HepG2 (cell line): Measurements from ENCODE around the gene CFAP92.

Source experiments
- CREM ChIP-seq, 2 experiments: sonication (generic) in 1 of 2; formaldehyde crosslinking in 1 of 2; IDR thresholded peaks; 2 replicates each; pipeline versions ENCODE4 v1.4.0 to v1.6.1; 2016 to 2020; ENCODE audit warnings: antibody characterized with exemption in 1 of 2, mild to moderate bottlenecking in 1 of 2, missing genetic modification reagents in 1 of 2
- MXI1 ChIP-seq: IDR thresholded peaks from 3 replicates; pipeline ENCODE4 v1.6.1; 2012; ENCODE audit warnings: low read depth, low read length, inconsistent platforms, borderline replicate concordance
- NR2F1 ChIP-seq, 2 experiments: fragments of 450-650 bp in 1 of 2; formaldehyde crosslinking in 1 of 2; IDR thresholded peaks; 2 replicates each; pipeline versions ENCODE4 v1.5.0 to v1.6.1; 2016 to 2020; ENCODE audit warnings: mild to moderate bottlenecking in 1 of 2, missing compliant biosample characterization in 1 of 2, missing genetic modification reagents in 1 of 2, moderate library complexity in 1 of 2
- ONECUT2 ChIP-seq: sonication (generic); formaldehyde crosslinking; IDR thresholded peaks from 2 replicates; pipeline ENCODE4 v1.4.0; 2020; ENCODE audit warnings: missing genetic modification reagents
- POLR2AphosphoS5 ChIP-seq: IDR thresholded peaks from 2 replicates; pipeline ENCODE4 v1.6.1; 2012; ENCODE audit warnings: low read depth, low read length
- YY1 ChIP-seq: IDR thresholded peaks from 2 replicates; pipeline ENCODE4 v1.6.1; 2011; ENCODE audit warnings: low read length, low read depth, moderate library complexity, mild to moderate bottlenecking; ENCODE audit not compliant: insufficient read depth, insufficient replicate concordance
- TF ChIP-seq, protein P1 (sequence below): sonication (generic); formaldehyde crosslinking; IDR thresholded peaks from 2 replicates; pipeline ENCODE4 v1.5.0; 2020; ENCODE audit warnings: mild to moderate bottlenecking, missing genetic modification reagents, moderate library complexity
- TF ChIP-seq, protein P2 (sequence below), 2 experiments: IDR thresholded peaks; 2 replicates each; pipeline ENCODE4 v1.6.1; 2011 to 2012; ENCODE audit warnings: low read length in 2 of 2, borderline replicate concordance in 1 of 2, low read depth in 1 of 2, mild to moderate bottlenecking in 1 of 2, moderate library complexity in 1 of 2
- TF ChIP-seq, protein P3 (sequence below): sonication (generic); formaldehyde crosslinking; IDR thresholded peaks from 2 replicates; pipeline ENCODE4 v1.4.0; 2020; ENCODE audit warnings: missing genetic modification reagents
- TF ChIP-seq, protein P4 (sequence below): sonication (generic); formaldehyde crosslinking; IDR thresholded peaks from 2 replicates; pipeline ENCODE4 v1.4.0; 2020; ENCODE audit warnings: missing genetic modification reagents

DNA sequence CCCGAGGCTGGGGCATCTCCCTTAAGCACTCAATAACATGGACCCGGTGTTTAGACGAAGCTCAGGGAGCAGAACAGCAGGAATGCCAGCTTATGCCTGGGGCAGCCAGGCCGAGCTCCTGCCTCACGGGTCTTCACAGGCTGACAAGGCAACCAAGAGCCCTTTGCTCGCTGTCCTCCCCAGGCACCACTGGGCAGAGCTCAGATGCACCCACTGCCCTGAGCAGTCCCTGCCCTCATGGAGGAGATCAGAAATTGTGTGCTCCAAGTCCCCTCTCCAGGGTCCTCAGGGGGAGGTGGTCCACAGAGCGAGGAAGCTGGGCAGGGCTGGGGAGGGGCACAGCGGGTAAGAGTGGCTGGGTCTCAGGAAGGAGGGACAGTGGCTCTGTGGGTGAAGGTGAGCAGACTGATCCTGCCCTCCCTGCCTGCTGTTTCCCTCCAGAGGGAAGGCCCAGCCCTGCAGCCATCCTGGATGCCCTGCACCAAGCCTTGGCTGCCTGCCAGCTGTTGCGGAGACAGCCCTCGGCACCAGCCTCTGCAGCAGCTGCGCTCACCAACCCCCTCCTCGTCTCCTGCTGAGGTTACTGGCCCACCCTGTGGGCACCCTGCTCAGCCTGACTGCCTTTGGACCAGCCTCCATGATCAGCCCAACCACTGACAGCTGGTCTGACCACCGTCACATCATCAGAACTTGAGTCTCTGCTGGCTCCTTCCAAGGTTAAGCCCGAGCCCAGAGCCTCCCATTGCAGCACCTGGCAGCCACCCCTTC, 45.6 kb upstream of the CFAP92 start:
- TF ChIP-seq, protein P1, sequence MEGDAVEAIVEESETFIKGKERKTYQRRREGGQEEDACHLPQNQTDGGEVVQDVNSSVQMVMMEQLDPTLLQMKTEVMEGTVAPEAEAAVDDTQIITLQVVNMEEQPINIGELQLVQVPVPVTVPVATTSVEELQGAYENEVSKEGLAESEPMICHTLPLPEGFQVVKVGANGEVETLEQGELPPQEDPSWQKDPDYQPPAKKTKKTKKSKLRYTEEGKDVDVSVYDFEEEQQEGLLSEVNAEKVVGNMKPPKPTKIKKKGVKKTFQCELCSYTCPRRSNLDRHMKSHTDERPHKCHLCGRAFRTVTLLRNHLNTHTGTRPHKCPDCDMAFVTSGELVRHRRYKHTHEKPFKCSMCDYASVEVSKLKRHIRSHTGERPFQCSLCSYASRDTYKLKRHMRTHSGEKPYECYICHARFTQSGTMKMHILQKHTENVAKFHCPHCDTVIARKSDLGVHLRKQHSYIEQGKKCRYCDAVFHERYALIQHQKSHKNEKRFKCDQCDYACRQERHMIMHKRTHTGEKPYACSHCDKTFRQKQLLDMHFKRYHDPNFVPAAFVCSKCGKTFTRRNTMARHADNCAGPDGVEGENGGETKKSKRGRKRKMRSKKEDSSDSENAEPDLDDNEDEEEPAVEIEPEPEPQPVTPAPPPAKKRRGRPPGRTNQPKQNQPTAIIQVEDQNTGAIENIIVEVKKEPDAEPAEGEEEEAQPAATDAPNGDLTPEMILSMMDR (CRISPR knock-in tag), result no peak
- TF ChIP-seq YY1, result no peak
- TF ChIP-seq, protein P2, sequence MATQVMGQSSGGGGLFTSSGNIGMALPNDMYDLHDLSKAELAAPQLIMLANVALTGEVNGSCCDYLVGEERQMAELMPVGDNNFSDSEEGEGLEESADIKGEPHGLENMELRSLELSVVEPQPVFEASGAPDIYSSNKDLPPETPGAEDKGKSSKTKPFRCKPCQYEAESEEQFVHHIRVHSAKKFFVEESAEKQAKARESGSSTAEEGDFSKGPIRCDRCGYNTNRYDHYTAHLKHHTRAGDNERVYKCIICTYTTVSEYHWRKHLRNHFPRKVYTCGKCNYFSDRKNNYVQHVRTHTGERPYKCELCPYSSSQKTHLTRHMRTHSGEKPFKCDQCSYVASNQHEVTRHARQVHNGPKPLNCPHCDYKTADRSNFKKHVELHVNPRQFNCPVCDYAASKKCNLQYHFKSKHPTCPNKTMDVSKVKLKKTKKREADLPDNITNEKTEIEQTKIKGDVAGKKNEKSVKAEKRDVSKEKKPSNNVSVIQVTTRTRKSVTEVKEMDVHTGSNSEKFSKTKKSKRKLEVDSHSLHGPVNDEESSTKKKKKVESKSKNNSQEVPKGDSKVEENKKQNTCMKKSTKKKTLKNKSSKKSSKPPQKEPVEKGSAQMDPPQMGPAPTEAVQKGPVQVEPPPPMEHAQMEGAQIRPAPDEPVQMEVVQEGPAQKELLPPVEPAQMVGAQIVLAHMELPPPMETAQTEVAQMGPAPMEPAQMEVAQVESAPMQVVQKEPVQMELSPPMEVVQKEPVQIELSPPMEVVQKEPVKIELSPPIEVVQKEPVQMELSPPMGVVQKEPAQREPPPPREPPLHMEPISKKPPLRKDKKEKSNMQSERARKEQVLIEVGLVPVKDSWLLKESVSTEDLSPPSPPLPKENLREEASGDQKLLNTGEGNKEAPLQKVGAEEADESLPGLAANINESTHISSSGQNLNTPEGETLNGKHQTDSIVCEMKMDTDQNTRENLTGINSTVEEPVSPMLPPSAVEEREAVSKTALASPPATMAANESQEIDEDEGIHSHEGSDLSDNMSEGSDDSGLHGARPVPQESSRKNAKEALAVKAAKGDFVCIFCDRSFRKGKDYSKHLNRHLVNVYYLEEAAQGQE (IDR thresholded peaks at IDR 0.05; ENCODE audit: borderline replicate concordance in 1 of 2, low read depth in 1 of 2, low read length in 2 of 2), result no peak
- TF ChIP-seq MXI1, result no peak
- TF ChIP-seq ONECUT2 (CRISPR knock-in tag), result no peak
- no peak for TF ChIP-seq CREM (IDR thresholded peaks at IDR 0.05)
- no peak for TF ChIP-seq CREM (CRISPR knock-in tag; IDR thresholded peaks at IDR 0.05)
- no peak for TF ChIP-seq NR2F1 (CRISPR knock-in tag; IDR thresholded peaks at IDR 0.05)
- TF ChIP-seq, protein P3, sequence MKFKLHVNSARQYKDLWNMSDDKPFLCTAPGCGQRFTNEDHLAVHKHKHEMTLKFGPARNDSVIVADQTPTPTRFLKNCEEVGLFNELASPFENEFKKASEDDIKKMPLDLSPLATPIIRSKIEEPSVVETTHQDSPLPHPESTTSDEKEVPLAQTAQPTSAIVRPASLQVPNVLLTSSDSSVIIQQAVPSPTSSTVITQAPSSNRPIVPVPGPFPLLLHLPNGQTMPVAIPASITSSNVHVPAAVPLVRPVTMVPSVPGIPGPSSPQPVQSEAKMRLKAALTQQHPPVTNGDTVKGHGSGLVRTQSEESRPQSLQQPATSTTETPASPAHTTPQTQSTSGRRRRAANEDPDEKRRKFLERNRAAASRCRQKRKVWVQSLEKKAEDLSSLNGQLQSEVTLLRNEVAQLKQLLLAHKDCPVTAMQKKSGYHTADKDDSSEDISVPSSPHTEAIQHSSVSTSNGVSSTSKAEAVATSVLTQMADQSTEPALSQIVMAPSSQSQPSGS (CRISPR knock-in tag), result no peak
- TF ChIP-seq, protein P4, sequence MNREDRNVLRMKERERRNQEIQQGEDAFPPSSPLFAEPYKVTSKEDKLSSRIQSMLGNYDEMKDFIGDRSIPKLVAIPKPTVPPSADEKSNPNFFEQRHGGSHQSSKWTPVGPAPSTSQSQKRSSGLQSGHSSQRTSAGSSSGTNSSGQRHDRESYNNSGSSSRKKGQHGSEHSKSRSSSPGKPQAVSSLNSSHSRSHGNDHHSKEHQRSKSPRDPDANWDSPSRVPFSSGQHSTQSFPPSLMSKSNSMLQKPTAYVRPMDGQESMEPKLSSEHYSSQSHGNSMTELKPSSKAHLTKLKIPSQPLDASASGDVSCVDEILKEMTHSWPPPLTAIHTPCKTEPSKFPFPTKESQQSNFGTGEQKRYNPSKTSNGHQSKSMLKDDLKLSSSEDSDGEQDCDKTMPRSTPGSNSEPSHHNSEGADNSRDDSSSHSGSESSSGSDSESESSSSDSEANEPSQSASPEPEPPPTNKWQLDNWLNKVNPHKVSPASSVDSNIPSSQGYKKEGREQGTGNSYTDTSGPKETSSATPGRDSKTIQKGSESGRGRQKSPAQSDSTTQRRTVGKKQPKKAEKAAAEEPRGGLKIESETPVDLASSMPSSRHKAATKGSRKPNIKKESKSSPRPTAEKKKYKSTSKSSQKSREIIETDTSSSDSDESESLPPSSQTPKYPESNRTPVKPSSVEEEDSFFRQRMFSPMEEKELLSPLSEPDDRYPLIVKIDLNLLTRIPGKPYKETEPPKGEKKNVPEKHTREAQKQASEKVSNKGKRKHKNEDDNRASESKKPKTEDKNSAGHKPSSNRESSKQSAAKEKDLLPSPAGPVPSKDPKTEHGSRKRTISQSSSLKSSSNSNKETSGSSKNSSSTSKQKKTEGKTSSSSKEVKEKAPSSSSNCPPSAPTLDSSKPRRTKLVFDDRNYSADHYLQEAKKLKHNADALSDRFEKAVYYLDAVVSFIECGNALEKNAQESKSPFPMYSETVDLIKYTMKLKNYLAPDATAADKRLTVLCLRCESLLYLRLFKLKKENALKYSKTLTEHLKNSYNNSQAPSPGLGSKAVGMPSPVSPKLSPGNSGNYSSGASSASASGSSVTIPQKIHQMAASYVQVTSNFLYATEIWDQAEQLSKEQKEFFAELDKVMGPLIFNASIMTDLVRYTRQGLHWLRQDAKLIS, result no peak
- no peak for TF ChIP-seq POLR2AphosphoS5
